GM18951 (cell line): ENCODE results near the gene PARP15.

Source experiments
- POLR2A ChIP-seq: IDR thresholded peaks from 4 replicates; pipeline ENCODE4 v1.6.1; 2011; ENCODE audit warnings: mild to moderate bottlenecking; ENCODE audit not compliant: insufficient read length, insufficient read depth; ENCODE audit errors: extremely low read depth
- in situ Hi-C: fragments of 300-500 bp; cut with MboI; formaldehyde crosslinking; loops from one replicate; pipeline ENCODE4 v1.12.0; 2022; ENCODE audit warnings: low sequenced_read_pairs, mixed read lengths, inconsistent platforms; ENCODE audit not compliant: unreplicated experiment

PARP15 gene

GRCh38 chr3:122586098-122586497 is 8.6 kb downstream of the PARP15 start:
- in situ Hi-C loops: no loop called here
- no peak for TF ChIP-seq POLR2A

- no peak for TF ChIP-seq POLR2A
- in situ Hi-C loops: no loop called here
Observed at GRCh38 chr3:122586773-122587485, 9.5 kb downstream of the PARP15 start.

GRCh38 chr3:122587572-122587971 is 10.1 kb downstream of the PARP15 start:
- no peak for TF ChIP-seq POLR2A
- in situ Hi-C loops: no loop called here

GRCh38 chr3:122589297-122589696 is 11.8 kb downstream of the PARP15 start:
- in situ Hi-C loops: no loop called here
- no peak for TF ChIP-seq POLR2A

GRCh38 chr3:122590610-122591009 is 13.2 kb downstream of the PARP15 start:
- TF ChIP-seq POLR2A: no peak
- in situ Hi-C loops: no loop called here

- no peak for TF ChIP-seq POLR2A
- in situ Hi-C loops: no loop called here
Observed at GRCh38 chr3:122594025-122594424, 16.6 kb downstream of the PARP15 start.

GRCh38 chr3:122598151-122598550 is 20.7 kb downstream of the PARP15 start:
- in situ Hi-C loops: no loop called here
- TF ChIP-seq POLR2A: no peak

- no peak for TF ChIP-seq POLR2A
- in situ Hi-C loops: no loop called here
Observed at GRCh38 chr3:122598556-122598955, 21.1 kb downstream of the PARP15 start.

- in situ Hi-C loops: no loop called here
- TF ChIP-seq POLR2A: no peak
Observed at GRCh38 chr3:122602011-122602710, 24.7 kb downstream of the PARP15 start.

- no peak for TF ChIP-seq POLR2A
- in situ Hi-C loops: no loop called here
Observed at GRCh38 chr3:122603056-122603455, 25.6 kb downstream of the PARP15 start.

- in situ Hi-C loops: no loop called here
- TF ChIP-seq POLR2A: no peak
Observed at GRCh38 chr3:122606330-122606729, 28.9 kb downstream of the PARP15 start.

GRCh38 chr3:122608916-122609315 is 31.5 kb downstream of the PARP15 start:
- in situ Hi-C loops: no loop called here
- no peak for TF ChIP-seq POLR2A

- in situ Hi-C loops: no loop called here
- TF ChIP-seq POLR2A: no peak
Observed at GRCh38 chr3:122609798-122610559, 32.5 kb downstream of the PARP15 start.
